Stimulated activated CD4-positive, alpha-beta T cell treated with anti-CD3 and anti-CD28 coated beads, Interleukin-4, amount 100 ng/mL, for 48 hours (primary cell): Measurements from ENCODE around the gene SFTPA2.
"Not testable (repeated sequence)": the region's sequence is repeated elsewhere in the genome, so short reads cannot be mapped to it uniquely, and the experiment has no call there.

Source experiments
- DNase-seq, 2 donors: peaks; one replicate each; pipeline ENCODE4 v3.0.0-alpha.2; 2020; ENCODE audit warnings: low read depth in 2 of 2

Gene SFTPA2

GRCh38 chr10:79559726-79560125, 481 bp downstream of the SFTPA2 start:
- no peak for DNase-seq

- not testable (repeated sequence) for DNase-seq
Measured at GRCh38 chr10:79556961-79557360, 3.2 kb downstream of the SFTPA2 start.

GRCh38 chr10:79555354-79556309, 4.6 kb downstream of the SFTPA2 start:
- no peak for DNase-seq

- no peak for DNase-seq
Measured at GRCh38 chr10:79552143-79552542, 8.1 kb downstream of the SFTPA2 start.

- no peak for DNase-seq
Measured at GRCh38 chr10:79547973-79548372, 12.2 kb downstream of the SFTPA2 start.

GRCh38 chr10:79547128-79547527, 13.1 kb downstream of the SFTPA2 start:
- not testable (repeated sequence) for DNase-seq

GRCh38 chr10:79544926-79545659, 15.1 kb downstream of the SFTPA2 start:
- not testable (repeated sequence) for DNase-seq

GRCh38 chr10:79544408-79544807, 15.8 kb downstream of the SFTPA2 start:
- not testable (repeated sequence) for DNase-seq

GRCh38 chr10:79542626-79543025, 17.6 kb downstream of the SFTPA2 start:
- DNase-seq: no peak

GRCh38 chr10:79540930-79541329, 19.3 kb downstream of the SFTPA2 start:
- DNase-seq: not testable (repeated sequence)

- DNase-seq: not testable (repeated sequence)
Measured at GRCh38 chr10:79538311-79538710, 21.9 kb downstream of the SFTPA2 start.

- not testable (repeated sequence) for DNase-seq
Measured at GRCh38 chr10:79533903-79534175, 26.4 kb downstream of the SFTPA2 start.

- DNase-seq: not testable (repeated sequence)
Measured at GRCh38 chr10:79533142-79533902, 26.9 kb downstream of the SFTPA2 start.

- not testable (repeated sequence) for DNase-seq
Measured at GRCh38 chr10:79528261-79528660, 31.9 kb downstream of the SFTPA2 start.

GRCh38 chr10:79525049-79525710, 35.0 kb downstream of the SFTPA2 start:
- DNase-seq: not testable (repeated sequence)

- DNase-seq: not testable (repeated sequence)
Measured at GRCh38 chr10:79523157-79523853, 36.9 kb downstream of the SFTPA2 start.

GRCh38 chr10:79522464-79522863, 37.7 kb downstream of the SFTPA2 start:
- DNase-seq: not testable (repeated sequence)

- DNase-seq: not testable (repeated sequence)
Measured at GRCh38 chr10:79521751-79522150, 38.5 kb downstream of the SFTPA2 start.

- DNase-seq: not testable (repeated sequence)
Measured at GRCh38 chr10:79517567-79517966, 42.6 kb downstream of the SFTPA2 start.

- DNase-seq: not testable (repeated sequence)
Measured at GRCh38 chr10:79516532-79517205, 43.5 kb downstream of the SFTPA2 start.
